ENCODE measurements around the gene SREK1.

SREK1 gene

GRCh38 chr5:66224274-66224673, 80.2 kb downstream of the SREK1 start:
- FAIRE-seq = no peak

- FAIRE-seq = no peak
These were observed 80.9 kb downstream of the SREK1 start for GRCh38 chr5:66224773-66225553.

GRCh38 chr5:66230551-66230950, 86.5 kb downstream of the SREK1 start:
- no peak for FAIRE-seq

- no peak for FAIRE-seq
These were observed 87.4 kb downstream of the SREK1 start for GRCh38 chr5:66231508-66231907.

- FAIRE-seq = no peak
These were observed 88.2 kb downstream of the SREK1 start for GRCh38 chr5:66232275-66232674.

- FAIRE-seq = no peak
These were observed 88.8 kb downstream of the SREK1 start for GRCh38 chr5:66232706-66233445.
